HepG2 (cell line): ENCODE results near the gene WASF1.

Source experiments
- CTCF ChIP-seq: sonication (generic); formaldehyde crosslinking; IDR thresholded peaks from 2 replicates; pipeline ENCODE4 v1.5.0; 2020; ENCODE audit warnings: mild to moderate bottlenecking, missing genetic modification reagents, moderate library complexity
- HDAC6 ChIP-seq: fragments of 200-600 bp; sonication (generic); IDR thresholded peaks from 2 replicates; pipeline ENCODE4 v1.7.0; 2017; ENCODE audit warnings: mild to moderate bottlenecking, antibody characterized with exemption, low read length, low read depth
- POLR2A ChIP-seq, 2 experiments: IDR thresholded peaks; 2 replicates each; pipeline ENCODE4 v1.6.1; 2011; ENCODE audit warnings: low read depth in 2 of 2, low read length in 2 of 2, mild to moderate bottlenecking in 1 of 2, moderate library complexity in 1 of 2; ENCODE audit not compliant: insufficient read depth in 1 of 2

DNA sequence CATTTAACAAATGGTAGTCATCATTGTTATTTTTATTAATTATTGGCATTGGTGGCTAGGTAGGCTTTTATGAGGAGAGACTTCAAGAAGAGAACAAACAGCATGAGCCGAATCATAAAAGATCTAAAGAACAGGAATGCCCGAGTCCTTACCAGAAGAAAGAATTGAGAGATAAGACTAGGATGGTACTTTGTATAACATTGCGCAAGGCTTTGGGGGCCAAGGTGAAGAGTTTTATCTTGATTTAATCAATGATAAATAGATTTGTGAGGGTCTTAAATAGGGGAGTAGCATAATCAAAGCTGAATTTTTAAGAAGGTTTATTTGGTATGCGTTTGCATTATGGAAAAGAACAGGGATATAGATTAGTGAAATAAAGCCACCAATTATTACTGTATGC lies 16.2 kb upstream of the WASF1 start:
- TF ChIP-seq CTCF (no peak), POLR2A (IDR thresholded peaks at IDR 0.05; ENCODE audit: insufficient read depth in 1 of 2, low read depth in 2 of 2, low read length in 2 of 2) (no peak), HDAC6 (no peak)
